Peyer's patch (tissue), 4 donors: ENCODE results near the gene RTP2. TPM values are rescaled to one million over a fixed set of nuclear protein-coding genes. Genes with fewer than 3 reads are reported as not detected.

Experiments used
- DNase-seq, 3 donors: peaks; one replicate each; pipeline ENCODE4 v3.0.0-alpha.2; 2017 to 2019
- H3K27ac ChIP-seq, 4 donors: fragments of 200-600 bp; sonication (generic); one replicate each; pipeline ENCODE4 v1.5.1; 2016 to 2019
- H3K27me3 ChIP-seq, 2 donors: fragments of 200-600 bp; sonication (generic); one replicate each; pipeline ENCODE4 v1.5.1; 2019
- H3K36me3 ChIP-seq, 3 donors: fragments of 200-600 bp; sonication (generic); one replicate each; pipeline ENCODE4 v1.5.1; 2016 to 2019
- H3K4me1 ChIP-seq, 4 donors: fragments of 200-600 bp; sonication (generic); one replicate each; pipeline ENCODE4 v1.5.1; 2016 to 2019
- H3K4me3 ChIP-seq, 4 donors: fragments of 200-600 bp; sonication (generic); 1 replicate in 3 of 4; 2 replicates in 1 of 4; pipeline ENCODE4 v1.5.1; 2016 to 2019; ENCODE audit warnings: mild to moderate bottlenecking in 1 of 4
- H3K9me3 ChIP-seq, 4 donors: fragments of 200-600 bp; sonication (generic); one replicate each; pipeline ENCODE4 v1.5.1; 2016 to 2019; ENCODE audit warnings: mild to moderate bottlenecking in 1 of 4
- POLR2A ChIP-seq, 2 donors: fragments of 450-650 bp; IDR thresholded peaks; one replicate each; pipeline ENCODE4 v1.5.1; 2017; ENCODE audit warnings: antibody characterized with exemption in 2 of 2, mild to moderate bottlenecking in 2 of 2, moderate library complexity in 2 of 2
- total RNA-seq, 4 donors: library from RNA; depleted of rRNA; stranded (reverse); fragments of >200 nt; gene quantifications; one replicate each; pipeline ENCODE4 v1.1.0, GENCODE V29; 2016
- TF ChIP-seq, protein P1 (sequence below), 6 experiments: fragments of 450-650 bp in 4 of 6; fragments of 200-600 bp in 2 of 6; sonication (generic) in 1 of 6; IDR thresholded peaks; one replicate each; pipeline ENCODE4 v1.5.1; 2017 to 2019; ENCODE audit warnings: antibody characterized with exemption in 6 of 6, mild to moderate bottlenecking in 3 of 6, moderate library complexity in 1 of 6

The RTP2 gene, protein sequence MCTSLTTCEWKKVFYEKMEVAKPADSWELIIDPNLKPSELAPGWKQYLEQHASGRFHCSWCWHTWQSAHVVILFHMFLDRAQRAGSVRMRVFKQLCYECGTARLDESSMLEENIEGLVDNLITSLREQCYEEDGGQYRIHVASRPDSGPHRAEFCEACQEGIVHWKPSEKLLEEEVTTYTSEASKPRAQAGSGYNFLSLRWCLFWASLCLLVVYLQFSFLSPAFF
- total RNA-seq = not detected

DNA sequence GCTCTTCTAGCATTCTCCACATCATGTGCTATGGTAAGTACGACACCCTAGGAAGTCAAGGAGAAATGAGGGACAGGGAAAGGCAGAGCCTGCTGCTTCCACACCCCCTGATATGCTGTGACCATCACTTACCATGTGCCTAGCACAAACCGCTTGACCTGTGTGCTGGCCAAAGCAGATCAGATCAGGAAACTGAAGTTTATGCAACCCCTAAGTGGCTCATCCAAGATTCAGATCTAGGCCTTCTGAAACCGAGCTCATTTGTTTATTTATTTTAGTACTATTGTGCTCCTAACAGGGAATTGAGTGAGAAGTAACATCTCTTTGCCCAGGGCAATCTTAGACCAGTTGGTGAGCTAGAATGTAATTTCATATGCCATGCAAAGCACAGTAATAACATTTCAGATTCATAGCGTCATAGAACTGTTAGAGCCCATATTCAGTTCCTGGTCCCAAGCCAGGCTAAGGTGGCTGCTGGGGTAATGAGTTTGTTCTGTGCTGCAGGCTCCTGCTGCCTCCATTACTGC, at the start of gene RTP2:
TSS of gene RTP2 (minus strand) at position 51 of the 527 bp plus-strand sequence. CDS start 429 bp downstream, outside the sequence.
- Histone ChIP-seq H3K27ac (no peak within 1 kb of the TSS), H3K36me3 (no peaks in the 10 kb centered on the region), H3K4me3 (no peak within 1 kb of the TSS), H3K9me3 (no peaks in the 10 kb centered on the region), H3K4me1 (no peaks in the 10 kb centered on the region), H3K27me3 (no peaks in the 10 kb centered on the region)
- no peak for DNase-seq
- TF ChIP-seq POLR2A (IDR thresholded peaks at IDR 0.05) = no peak
- TF ChIP-seq, protein P1, sequence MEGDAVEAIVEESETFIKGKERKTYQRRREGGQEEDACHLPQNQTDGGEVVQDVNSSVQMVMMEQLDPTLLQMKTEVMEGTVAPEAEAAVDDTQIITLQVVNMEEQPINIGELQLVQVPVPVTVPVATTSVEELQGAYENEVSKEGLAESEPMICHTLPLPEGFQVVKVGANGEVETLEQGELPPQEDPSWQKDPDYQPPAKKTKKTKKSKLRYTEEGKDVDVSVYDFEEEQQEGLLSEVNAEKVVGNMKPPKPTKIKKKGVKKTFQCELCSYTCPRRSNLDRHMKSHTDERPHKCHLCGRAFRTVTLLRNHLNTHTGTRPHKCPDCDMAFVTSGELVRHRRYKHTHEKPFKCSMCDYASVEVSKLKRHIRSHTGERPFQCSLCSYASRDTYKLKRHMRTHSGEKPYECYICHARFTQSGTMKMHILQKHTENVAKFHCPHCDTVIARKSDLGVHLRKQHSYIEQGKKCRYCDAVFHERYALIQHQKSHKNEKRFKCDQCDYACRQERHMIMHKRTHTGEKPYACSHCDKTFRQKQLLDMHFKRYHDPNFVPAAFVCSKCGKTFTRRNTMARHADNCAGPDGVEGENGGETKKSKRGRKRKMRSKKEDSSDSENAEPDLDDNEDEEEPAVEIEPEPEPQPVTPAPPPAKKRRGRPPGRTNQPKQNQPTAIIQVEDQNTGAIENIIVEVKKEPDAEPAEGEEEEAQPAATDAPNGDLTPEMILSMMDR (IDR thresholded peaks at IDR 0.05) = no peak

DNA sequence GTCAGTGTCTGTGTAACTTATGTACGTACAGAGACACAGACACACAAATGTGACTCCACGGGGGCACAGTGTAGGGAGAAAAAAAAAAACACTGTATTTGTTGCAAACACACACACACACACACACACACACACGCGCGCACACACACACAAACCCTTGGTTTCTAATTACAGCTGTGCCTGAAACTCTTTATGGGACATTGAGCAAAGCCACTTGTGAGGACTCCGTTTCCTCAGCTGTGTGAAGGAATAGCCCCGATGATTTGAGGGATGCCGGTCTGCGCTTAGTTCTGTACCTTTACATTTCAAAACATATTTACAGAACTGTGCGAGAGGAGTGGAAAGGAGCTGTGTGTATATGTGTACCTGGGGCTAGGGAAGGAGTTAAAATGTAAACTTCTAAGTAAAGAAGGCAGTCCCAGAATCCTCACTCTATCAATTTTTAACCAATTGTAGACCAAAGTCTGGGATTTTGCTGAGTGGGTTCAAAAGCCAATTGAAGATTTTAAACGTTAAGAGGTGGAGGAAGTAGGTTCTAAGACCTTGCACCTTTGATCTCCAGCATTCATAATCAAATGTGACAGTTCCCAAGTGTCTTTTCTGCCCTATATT, 48.3 kb upstream of the RTP2 start:
- no peaks in the 10 kb centered on the region for H3K9me3 ChIP-seq
- peak overlapping the region in 3 of 4 donors; percentile 18 to 46 (median 44) for H3K4me3 ChIP-seq
- peak overlapping the region; percentile 3 to 84 (median 58) for H3K27ac ChIP-seq
- H3K36me3 ChIP-seq = no peaks in the 10 kb centered on the region
- no peaks in the 10 kb centered on the region for H3K27me3 ChIP-seq
- peaks cover 0 to 17% (median 0%) of the 10 kb centered on the region in 4 donors for H3K4me1 ChIP-seq
- TF ChIP-seq, protein P1 (IDR thresholded peaks at IDR 0.05) = peak in 1 of 6 experiments; percentile 4
- TF ChIP-seq POLR2A (IDR thresholded peaks at IDR 0.05) = peak in 1 of 2 donors; percentile 40
- no peak for DNase-seq

DNA sequence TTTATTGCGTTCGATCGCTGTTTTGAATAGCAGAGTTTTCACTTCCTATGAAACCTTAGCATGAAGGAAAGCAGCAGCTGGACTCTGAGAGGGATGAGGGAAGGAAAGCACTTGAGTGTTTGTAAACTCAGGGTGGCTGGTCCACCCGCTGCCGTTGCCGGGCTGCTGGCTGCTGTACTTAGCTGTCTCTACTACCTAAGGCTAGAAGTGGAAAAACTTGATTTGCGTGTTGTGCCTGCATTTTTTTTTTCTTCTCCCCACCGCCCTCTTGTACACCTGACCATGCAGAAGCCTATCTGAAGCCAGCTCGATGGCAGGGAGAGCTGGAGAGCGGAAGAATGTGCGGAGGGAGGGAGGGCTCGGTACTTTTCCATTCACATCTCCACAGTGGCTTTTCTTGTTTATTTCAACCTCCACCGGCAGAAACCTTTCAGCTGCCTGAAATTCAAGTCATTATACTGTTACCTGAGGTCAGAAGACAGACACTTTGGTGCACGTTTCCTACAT, 47.7 kb upstream of the RTP2 start:
- Histone ChIP-seq H3K4me3 (peak overlapping the region; percentile 2 to 46 (median 31)), H3K27me3 (no peaks in the 10 kb centered on the region), H3K4me1 (peaks cover 0 to 17% (median 0%) of the 10 kb centered on the region in 4 donors), H3K9me3 (no peaks in the 10 kb centered on the region), H3K27ac (peak overlapping the region; percentile 3 to 84 (median 58)), H3K36me3 (no peaks in the 10 kb centered on the region)
- peak; percentile 33 to 71 (median 68) for DNase-seq
- peak in 1 of 2 donors; percentile 33 for TF ChIP-seq POLR2A (IDR thresholded peaks at IDR 0.05)
- TF ChIP-seq, protein P1 (IDR thresholded peaks at IDR 0.05) = peak in 1 of 6 experiments; percentile 11

DNA sequence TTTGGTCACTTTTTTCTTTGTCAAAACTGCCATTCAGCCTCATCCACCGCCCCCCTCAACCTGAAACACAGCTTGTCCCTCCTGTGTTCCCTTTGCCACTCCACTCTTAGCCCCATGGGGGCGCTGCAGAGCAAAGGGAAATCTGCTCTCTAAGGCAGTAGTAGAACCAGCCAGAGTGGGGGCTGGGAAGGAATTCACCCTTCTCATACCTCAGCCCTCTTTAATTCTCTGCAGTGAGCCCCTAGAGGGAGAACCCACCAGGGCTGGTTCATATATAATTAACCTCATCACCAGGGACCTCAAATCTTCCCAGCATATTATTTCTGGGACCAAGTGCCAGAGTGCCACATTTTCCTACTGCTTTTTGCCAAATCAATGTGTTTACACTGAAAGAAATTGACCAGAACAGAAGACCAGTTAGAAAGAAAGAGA, 45.7 kb upstream of the RTP2 start:
- DNase-seq = peak; percentile 91 to 97 (median 93)
- no peak overlapping the region for H3K4me3 ChIP-seq
- H3K9me3 ChIP-seq = no peaks in the 10 kb centered on the region
- no peaks in the 10 kb centered on the region for H3K27me3 ChIP-seq
- H3K4me1 ChIP-seq = peaks cover 0 to 17% (median 0%) of the 10 kb centered on the region in 4 donors
- TF ChIP-seq POLR2A (IDR thresholded peaks at IDR 0.05) = no peak
- TF ChIP-seq, protein P1 (IDR thresholded peaks at IDR 0.05) = peak; percentile 87 to 97 (median 96)
- H3K36me3 ChIP-seq = no peaks in the 10 kb centered on the region
- peak overlapping the region in 2 of 4 donors; percentile 93 to 98 for H3K27ac ChIP-seq

DNA sequence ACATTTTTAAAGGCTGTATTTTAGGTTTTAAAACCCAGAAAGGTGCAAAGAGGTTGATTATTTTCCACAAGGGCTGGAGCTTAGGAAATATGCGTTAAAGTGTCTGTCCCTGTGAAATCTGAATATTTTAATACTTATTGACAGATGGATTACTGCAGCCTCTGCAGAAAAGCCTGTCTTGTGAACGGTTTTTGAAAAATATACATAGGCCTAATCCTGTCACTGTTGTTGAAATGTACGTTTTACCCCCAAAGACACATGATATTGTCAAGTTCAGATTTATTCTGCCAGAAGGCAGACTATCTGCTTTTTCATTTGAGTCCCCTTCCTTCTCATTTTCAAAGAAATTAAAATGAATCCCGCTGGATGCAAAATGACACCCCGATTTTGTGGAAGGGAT, 45.1 kb upstream of the RTP2 start:
- no peak for TF ChIP-seq POLR2A (IDR thresholded peaks at IDR 0.05)
- TF ChIP-seq, protein P1 (IDR thresholded peaks at IDR 0.05) = no peak
- H3K4me1 ChIP-seq = peaks cover 0 to 17% (median 2%) of the 10 kb centered on the region in 4 donors
- peak overlapping the region in 3 of 4 donors; percentile 89 to 98 (median 93) for H3K27ac ChIP-seq
- no peaks in the 10 kb centered on the region for H3K36me3 ChIP-seq
- DNase-seq = no peak
- H3K27me3 ChIP-seq = no peaks in the 10 kb centered on the region
- H3K4me3 ChIP-seq = no peak overlapping the region
- no peaks in the 10 kb centered on the region for H3K9me3 ChIP-seq
